ENCODE measurements around the gene KCNG1. TPM values are rescaled to one million over a fixed set of nuclear protein-coding genes. Genes with fewer than 3 reads are reported as not detected.
A peak's percentile ranks its signal among the peaks of the same experiment; 100 is the strongest.

Gene KCNG1
- total and polyA plus RNA-seq, 2 experiments from 2014 or later, result 60.1 to 72.0 TPM

DNA sequence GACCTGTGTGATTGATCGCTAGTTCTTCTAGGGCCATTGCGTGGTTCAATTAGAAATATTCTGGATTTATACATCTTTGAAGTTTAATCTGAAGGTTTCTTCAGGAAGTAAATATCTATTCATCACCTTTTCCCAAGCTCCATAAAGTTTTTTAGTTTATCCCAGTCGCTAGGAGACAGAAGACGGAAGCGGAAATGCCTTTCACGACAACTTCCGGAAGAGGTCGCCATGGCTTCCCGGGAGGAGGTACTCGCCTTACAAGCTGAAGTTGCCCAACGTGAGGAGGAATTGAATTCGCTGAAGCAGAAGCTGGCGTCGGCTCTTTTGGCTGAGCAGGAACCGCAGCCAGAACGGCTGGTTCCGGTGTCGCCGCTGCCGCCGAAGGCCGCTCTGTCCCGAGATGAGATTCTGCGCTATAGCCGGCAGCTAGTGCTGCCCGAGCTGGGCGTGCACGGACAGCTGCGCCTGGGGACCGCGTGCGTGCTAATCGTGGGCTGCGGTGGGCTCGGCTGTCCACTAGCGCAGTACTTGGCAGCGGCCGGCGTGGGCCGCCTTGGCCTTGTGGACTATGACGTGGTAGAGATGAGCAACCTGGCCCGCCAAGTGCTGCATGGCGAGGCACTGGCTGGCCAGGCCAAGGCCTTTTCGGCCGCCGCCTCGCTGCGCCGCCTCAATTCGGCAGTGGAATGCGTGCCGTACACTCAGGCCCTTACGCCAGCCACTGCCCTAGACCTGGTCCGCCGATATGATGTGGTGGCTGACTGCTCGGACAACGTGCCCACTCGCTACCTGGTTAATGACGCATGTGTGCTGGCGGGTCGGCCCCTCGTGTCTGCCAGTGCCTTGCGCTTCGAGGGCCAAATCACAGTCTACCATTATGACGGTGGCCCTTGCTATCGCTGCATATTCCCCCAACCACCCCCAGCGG lies 64.0 kb downstream of the KCNG1 start, which contains the start of gene MOCS3:
Gene MOCS3 (plus strand): TSS at position 204 of the 928 bp plus-strand sequence. CDS start 25 bp downstream, at position 229.
- TF ChIP-seq, protein P1, sequence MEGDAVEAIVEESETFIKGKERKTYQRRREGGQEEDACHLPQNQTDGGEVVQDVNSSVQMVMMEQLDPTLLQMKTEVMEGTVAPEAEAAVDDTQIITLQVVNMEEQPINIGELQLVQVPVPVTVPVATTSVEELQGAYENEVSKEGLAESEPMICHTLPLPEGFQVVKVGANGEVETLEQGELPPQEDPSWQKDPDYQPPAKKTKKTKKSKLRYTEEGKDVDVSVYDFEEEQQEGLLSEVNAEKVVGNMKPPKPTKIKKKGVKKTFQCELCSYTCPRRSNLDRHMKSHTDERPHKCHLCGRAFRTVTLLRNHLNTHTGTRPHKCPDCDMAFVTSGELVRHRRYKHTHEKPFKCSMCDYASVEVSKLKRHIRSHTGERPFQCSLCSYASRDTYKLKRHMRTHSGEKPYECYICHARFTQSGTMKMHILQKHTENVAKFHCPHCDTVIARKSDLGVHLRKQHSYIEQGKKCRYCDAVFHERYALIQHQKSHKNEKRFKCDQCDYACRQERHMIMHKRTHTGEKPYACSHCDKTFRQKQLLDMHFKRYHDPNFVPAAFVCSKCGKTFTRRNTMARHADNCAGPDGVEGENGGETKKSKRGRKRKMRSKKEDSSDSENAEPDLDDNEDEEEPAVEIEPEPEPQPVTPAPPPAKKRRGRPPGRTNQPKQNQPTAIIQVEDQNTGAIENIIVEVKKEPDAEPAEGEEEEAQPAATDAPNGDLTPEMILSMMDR (IDR thresholded peaks at IDR 0.05; ENCODE audit: low read depth, low read length), result no peak
- no peaks in the 10 kb centered on the region for H3K27me3 ChIP-seq
- DNase-seq (ENCODE audit: low read depth in 1 of 2, low spot score in 1 of 2), result peak; percentile 92 to 95

DNA sequence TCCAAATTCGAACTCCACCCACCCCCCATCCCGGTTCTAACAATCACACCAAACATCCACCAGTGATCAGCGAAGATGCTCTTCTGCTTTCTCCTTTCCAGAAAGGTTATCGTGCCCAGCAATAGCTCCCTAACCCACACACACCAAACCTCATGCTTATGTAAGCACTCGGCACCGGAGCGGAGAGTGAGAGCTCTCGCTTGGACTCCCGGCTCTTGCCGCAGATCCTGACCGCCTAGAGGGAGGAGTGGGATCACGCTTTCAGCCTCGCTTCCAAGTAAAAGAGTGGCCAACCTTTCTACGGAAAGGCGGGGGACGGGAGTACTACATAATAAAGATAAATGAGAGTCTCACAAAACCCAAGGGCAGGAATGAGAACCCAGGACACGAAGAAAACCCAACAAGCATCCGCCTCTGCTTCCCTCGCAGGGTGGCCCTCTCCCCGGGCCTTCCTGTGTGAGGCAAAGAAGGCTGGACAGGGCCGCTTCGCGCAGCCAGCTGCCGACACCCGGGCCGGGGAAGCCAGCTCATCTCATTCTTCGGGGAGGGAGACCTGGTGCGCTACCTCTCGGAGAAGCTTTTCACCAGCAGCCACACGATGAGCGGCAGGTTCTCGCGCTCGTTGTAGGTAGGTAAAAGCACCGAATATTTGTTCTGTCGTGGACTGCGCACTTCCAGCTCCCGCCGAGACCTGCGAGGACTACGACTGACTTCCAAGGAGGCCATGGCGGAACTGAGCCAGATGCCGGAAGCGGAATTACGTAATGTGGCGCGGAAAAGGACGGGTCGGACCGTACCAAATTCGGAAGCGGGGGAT lies 64.9 kb downstream of the KCNG1 start, which contains the start of gene DPM1:
Gene DPM1 (minus strand): TSS at position 735 of the 817 bp plus-strand sequence. CDS start 9 bp downstream, at position 726.
- peak within 1 kb of the TSS; percentile 94 for H3K27ac ChIP-seq
- peaks cover 24% of the 10 kb centered on the region for H3K4me1 ChIP-seq (ENCODE audit: low read depth)
- H3K9me3 ChIP-seq (ENCODE audit: low read depth), result no peaks in the 10 kb centered on the region
- TF ChIP-seq, protein P1 (IDR thresholded peaks at IDR 0.05; ENCODE audit: low read depth, low read length), result no peak
- DNase-seq (ENCODE audit: low read depth in 1 of 2, low spot score in 1 of 2), result peak; percentile 93 to 94
- no peaks in the 10 kb centered on the region for H3K27me3 ChIP-seq
- H3K4me3 ChIP-seq, result peak within 1 kb of the TSS; percentile 93
- peaks cover 29% of the 10 kb centered on the region for H3K36me3 ChIP-seq

More for the DNA sequence above, 64.0 kb downstream of the KCNG1 start, which contains the start of gene MOCS3:
- peak within 1 kb of the TSS; percentile 93 for H3K4me3 ChIP-seq
- H3K9me3 ChIP-seq (ENCODE audit: low read depth), result no peaks in the 10 kb centered on the region
- peak within 1 kb of the TSS; percentile 94 for H3K27ac ChIP-seq
- H3K4me1 ChIP-seq (ENCODE audit: low read depth), result peaks cover 24% of the 10 kb centered on the region
- peaks cover 23% of the 10 kb centered on the region for H3K36me3 ChIP-seq

DNA sequence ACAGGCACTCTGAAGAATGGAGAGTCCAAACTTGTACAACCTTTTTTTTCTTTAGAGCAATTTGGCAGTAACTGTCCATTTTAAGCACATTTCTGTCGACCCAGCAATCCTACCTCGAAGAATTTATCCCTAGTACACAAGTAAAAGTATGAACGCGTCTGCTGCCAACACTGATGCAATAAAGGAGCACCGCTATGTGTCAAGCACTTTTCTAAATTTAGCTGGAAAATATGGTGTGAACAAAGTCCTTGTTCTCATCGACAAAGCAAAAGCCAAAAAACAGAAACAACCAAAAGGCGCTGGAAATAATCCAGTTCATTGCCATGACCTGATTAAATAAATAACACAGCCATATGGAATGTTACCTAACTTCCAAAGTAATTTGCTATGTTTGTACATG lies 65.6 kb downstream of the KCNG1 start:
- Histone ChIP-seq H3K27me3 (no peaks in the 10 kb centered on the region), H3K4me3 (peak overlapping the region; percentile 93), H3K9me3 (ENCODE audit: low read depth) (no peaks in the 10 kb centered on the region), H3K4me1 (ENCODE audit: low read depth) (peaks cover 24% of the 10 kb centered on the region), H3K27ac (peak overlapping the region; percentile 94), H3K36me3 (peaks cover 35% of the 10 kb centered on the region)
- TF ChIP-seq, protein P1 (IDR thresholded peaks at IDR 0.05; ENCODE audit: low read depth, low read length), result no peak
- peak in 1 of 2 donors; percentile 56 for DNase-seq (ENCODE audit: low read depth in 1 of 2, low spot score in 1 of 2)

DNA sequence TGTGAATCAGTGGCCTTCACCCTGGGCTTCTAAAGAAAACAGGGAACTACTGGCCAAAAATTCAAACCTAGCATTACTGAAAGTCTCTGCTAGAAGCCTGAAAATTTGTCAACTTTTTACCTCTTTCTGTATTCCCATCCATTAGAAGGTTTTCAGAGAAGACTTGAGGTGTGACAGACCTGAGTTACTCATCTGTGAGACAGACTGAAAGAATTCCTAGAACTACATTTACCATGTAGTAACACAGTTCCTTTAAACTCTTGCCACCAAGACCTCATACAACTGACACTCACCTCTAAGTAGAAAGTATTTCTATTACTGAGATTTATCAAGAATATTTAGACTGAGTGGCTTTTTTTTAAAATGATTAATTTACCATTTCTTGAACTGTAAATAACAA lies 69.1 kb downstream of the KCNG1 start:
- TF ChIP-seq, protein P1 (IDR thresholded peaks at IDR 0.05; ENCODE audit: low read depth, low read length), result no peak
- Histone ChIP-seq H3K27me3 (no peaks in the 10 kb centered on the region), H3K4me1 (ENCODE audit: low read depth) (peaks cover 10% of the 10 kb centered on the region), H3K36me3 (peaks cover 49% of the 10 kb centered on the region), H3K9me3 (ENCODE audit: low read depth) (no peaks in the 10 kb centered on the region), H3K4me3 (no peak overlapping the region), H3K27ac (no peak overlapping the region)
- DNase-seq (ENCODE audit: low read depth in 1 of 2, low spot score in 1 of 2), result no peak

Other genes with a start within 250 kb of the KCNG1 start
- 16.1 and 23.6 TPM in 2 replicates for gene BCAS4, start 228.0 kb downstream of the KCNG1 start, total RNA-seq
- gene BCAS4, start 228.0 kb downstream of the KCNG1 start, polyA plus RNA-seq, result 26.1 and 31.8 TPM in 2 replicates
- 31.1 and 50.8 TPM in 2 replicates for gene ADNP, start 91.7 kb downstream of the KCNG1 start, total RNA-seq
- gene ADNP, start 91.7 kb downstream of the KCNG1 start, polyA plus RNA-seq, result 23.2 and 25.2 TPM in 2 replicates
- gene DPM1, start 64.6 kb downstream of the KCNG1 start, total RNA-seq, result 65.2 and 76.2 TPM in 2 replicates
- 83.4 and 89.8 TPM in 2 replicates for gene DPM1, start 64.6 kb downstream of the KCNG1 start, polyA plus RNA-seq
- gene MOCS3, start 64.3 kb downstream of the KCNG1 start, total RNA-seq, result 9.4 and 9.6 TPM in 2 replicates
- 6.2 and 10.3 TPM in 2 replicates for gene MOCS3, start 64.3 kb downstream of the KCNG1 start, polyA plus RNA-seq

Data from cardiac muscle cell (in vitro differentiated cells and primary cell).